HuH-7.5 (cell line): ENCODE results near the gene CCDC93.
"Not testable (repeated sequence)": the region's sequence is repeated elsewhere in the genome, so short reads cannot be mapped to it uniquely, and the experiment has no call there.

ENCODE experiments used
- DNase-seq: peaks from one replicate; pipeline ENCODE4 v3.0.0; 2011; ENCODE audit warnings: low spot score

Gene CCDC93

DNA sequence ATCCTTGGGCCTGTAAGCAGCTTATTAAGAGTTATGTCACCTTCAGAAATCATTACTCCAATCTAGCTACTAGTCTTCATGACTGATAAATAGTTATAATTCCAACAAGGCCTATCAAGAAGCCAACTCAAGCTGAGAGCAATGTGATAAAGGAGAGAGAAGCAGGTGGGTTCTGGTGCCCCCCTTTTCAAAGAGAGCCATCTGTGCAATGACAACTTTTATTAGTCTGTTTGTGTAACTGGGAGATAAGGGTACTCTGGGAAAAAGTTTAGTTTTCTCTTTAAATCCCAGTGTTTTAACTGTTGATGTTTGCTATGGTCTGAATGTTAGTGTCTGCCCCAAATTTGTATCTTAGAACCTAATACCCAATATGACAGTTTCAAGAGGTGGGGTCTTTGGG lies 60.6 kb downstream of the CCDC93 start:
- no peak for DNase-seq

DNA sequence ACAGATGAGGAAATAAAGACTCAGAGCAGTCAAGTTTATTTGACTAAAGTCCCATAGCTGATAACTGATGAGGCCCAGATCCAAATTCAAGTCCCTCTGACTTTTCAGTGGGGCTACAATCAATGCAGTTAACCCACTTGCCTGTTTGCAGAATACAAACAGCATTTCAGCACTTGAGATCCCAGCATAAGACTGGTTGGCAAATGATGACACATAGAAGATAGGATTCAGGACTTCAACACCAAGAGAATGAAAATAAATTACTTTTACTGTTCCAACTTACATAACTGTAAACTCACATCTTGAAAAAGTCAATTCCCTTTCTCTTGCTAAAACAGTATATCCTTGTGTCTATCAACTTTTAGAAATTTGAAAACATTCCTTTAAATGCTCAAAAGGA lies 61.2 kb downstream of the CCDC93 start:
- DNase-seq = no peak

DNA sequence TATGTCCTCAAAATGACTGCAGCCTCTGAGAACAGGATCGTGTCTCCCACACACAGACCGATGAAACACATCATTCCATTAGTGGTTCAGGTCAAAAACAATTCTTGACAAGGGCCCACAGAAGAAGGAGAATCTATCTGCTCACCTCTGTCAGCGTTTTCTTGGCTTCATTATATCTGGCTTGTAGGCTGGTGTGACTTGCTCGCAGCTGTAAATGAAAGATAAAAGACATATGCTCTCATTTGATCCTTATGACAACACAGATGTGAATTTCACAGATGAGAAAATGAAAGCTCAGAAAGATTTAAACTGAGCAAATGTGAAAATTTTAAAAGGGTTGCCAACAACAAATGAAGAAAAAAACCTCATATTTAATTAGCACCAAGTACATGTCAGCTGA lies 61.6 kb downstream of the CCDC93 start:
- no peak for DNase-seq

DNA sequence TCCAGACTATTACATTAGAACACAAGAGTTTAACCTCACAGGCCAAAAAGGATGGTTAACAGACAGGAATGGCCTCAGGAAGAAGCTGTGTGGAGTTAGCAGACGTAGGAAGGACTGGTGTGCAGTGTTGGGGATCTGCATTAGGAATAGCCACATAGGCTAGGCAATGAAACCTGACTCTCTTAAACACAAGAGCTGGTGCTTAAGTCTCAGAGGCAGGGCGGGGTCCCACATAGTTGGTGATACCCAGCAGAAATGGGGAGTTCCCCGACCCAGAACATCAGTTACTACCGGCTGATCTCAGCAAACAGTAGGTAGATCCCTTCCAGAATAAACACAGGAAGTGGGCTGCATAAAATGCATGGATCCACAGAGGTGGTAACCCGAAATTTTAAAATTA lies 64.1 kb downstream of the CCDC93 start:
- DNase-seq = no peak

DNA sequence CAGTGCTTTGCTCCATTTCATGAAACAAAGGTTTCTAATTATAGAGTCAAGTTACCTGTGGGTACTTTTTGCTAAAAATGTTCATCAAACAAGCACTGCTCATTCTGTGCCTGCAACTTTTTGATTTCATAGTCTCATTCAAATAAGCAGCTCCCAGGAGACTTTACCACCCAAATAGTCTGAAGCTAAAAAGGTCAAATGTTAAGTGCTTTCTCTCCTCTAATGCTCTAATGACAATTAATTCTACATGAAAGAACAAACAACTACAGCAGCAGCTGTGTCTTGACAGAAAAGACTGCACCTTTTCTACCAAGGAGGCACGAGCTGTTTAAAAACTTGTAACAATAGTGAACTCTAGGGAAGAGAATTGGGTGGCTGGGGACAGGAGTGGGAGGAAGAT lies 65.3 kb downstream of the CCDC93 start:
- no peak for DNase-seq

DNA sequence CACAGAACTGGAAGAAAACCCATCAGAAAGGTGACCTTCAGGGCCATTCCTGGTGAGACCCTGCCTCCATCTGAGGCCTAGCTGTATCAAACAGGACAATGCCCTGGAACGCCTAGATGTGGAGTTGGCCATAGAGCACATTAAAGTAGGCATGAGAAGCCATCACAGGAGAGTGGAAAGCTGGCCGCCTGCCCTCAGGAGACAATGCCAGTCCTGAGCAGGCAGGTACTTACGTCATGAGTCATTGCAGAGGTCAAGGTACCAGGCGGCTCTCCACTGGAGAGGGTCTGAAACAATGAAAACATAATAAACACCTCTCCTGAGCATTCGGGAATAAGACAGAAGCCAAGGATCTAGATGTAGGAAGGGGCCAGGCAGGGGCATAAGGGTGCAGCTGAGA lies 68.6 kb downstream of the CCDC93 start:
- DNase-seq = no peak

DNA sequence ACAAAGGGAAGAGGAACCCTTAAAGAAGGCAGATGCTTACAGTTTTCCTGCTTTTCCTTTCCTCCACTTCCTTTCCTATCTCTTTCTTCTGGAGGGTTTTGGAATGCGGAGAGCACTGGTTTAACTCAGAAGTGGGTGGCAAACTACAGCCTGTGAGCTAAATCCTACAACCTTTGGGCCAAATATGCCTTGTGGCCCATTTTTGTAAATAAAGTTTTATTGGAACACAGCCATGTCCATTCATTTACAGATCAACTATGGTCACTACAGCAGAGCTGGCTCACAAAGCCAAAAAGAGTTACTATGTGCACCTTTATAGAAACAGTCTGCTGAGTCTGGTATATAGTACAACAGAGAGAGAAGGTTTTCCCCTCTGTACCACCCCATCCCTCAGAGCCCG lies 69.1 kb downstream of the CCDC93 start:
- DNase-seq = no peak

DNA sequence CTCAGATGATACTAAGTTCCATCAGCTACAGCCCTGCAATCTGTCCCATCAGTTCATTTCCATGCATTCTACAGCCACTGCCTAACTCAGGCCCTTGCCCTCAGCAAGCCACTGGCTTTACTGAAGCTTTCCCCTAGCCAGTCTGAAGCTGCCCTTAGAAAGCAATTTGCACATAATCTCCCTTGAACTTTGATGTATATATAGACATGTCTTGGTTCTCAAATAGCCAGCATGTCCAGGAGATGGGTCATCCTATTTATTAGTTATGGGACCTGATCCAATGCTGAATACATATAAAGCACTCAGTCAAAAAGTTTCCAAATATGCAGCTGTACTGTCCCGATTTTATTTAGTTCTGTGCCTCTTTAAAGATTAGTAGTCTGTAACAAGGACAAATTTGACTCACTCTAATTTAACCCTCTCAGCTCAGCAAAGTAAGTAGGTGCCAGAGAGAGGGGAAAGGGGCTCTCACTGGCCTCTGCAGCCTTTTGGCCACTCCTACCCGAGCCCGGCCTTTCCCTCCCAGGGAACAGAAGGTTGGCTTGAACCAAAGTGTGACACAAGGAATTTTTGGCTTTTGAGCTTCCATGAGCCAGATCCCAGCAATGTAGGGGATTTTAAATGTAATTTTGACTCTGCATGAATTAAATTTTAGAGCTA lies 70.7 kb downstream of the CCDC93 start:
- DNase-seq = no peak

DNA sequence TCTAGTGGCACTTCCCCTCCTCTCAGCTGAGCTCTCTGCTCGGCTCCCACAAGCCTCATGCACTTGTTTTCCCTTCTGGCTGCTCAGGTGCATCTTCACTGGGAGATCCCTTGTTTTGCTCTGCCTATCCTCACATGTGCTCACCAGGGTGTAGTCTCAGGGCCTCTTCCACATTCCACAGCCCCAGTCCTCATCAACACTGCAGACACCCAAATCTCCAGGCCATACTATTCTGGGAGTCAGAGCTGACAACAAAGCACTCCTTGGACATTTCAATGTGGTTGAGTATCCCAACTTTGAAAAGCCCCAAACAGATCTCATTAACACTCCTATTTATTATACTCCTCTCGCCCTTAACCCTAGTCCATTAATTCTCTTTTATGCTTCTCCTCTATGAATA lies 71.3 kb downstream of the CCDC93 start:
- DNase-seq = no peak

DNA sequence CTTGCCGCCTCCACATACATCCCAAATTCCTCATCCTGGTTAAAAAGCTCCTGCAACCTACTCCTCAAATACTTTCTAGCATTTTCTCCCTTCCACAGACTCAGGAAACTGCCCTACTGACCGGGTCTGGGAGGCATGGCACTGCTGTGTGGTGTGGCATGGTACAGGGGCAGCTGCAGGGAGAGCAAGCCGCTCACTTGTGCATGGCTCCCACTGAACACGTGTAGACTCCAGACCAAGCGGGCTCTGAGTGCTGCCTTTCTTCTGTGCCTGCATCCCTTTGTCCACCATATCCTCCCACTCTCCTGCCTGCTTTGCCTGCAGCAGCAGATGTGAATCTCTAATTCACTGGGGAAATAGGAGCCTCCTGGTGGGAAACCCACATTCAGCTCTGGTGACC lies 72.2 kb downstream of the CCDC93 start:
- DNase-seq = no peak

DNA sequence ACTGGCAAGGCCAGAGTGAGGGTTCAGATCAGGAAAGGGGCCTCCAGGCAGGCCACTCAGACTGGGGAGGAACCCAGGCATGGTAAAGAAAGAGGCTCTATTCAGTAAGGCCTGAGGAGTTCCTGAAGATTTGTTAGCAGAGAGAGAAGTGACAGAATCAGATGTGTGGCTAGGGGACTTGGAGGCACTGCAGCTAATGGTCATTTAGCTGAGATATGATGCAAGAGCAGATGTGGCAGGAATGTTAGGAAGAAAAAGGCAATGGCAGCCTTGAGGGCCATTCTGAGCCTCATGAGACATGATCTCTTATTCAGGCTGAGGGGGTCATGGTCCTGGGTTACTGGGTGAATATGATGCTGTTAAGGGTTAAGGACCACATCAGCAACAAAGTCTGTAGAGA lies 73.4 kb downstream of the CCDC93 start:
- DNase-seq = no peak

DNA sequence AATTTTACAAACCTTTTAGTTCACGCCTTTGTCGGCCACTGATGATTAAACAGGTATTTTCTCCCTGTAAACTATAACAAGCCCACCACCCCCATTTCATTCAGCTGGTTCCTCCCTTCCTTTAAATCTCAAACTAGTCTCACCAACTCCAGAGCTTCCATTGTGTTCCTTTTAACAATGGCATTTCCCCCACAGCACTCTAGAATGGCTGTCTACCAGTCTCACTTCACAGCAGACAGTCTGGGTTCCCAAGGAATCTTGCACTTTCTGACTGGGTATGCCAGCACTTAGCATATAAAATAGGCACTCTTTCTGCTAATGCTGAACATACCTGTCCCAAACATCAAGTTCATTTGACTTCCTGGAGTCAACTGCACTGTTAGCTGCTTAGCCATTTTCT lies 75.3 kb downstream of the CCDC93 start:
- no peak for DNase-seq

DNA sequence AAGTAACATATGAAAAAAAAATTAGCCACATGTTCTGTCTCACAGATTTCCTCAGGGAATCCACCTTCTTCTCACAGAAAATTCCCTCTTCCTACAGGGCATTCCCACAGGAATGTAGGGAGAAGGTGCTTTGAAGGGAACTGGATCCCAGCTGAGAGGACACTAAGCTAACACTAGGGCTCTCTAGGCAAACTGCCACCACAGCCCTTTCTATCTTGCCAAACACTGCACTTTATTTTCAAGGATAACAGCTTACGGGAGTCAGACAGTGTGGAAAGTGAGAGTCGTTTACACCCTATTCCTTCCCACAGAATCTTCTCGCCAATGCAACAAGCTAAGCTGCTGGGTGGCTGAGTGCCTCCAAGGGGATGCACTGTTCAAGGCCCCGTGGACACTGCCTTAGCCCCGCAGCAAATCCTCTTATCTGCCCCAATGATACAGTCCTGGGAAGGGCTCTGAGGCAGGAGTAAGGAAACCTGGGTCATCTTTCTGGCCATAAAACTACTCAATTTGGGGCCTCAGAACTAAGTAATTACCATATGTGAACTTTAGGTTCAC lies 76.9 kb downstream of the CCDC93 start:
- no peak for DNase-seq

DNA sequence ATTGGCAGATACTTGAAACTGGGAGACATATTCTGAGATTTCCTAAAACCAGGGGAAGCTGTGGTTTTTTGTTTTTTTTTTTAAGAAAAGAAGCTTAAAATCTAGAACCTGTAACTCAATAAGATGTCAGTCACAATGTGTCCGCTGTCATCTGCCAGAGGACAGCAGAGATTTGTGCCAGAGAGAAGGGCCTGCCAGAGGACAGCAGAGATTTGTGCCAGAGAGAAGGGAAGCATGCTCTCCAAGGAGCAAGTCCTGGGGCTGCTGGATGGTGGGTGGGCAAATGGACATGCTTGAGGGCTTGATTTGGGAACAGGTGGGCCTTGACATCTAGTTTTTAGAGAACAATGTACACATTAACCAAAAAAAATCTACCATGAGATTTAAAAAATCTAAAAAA lies 77.9 kb downstream of the CCDC93 start:
- DNase-seq = no peak

DNA sequence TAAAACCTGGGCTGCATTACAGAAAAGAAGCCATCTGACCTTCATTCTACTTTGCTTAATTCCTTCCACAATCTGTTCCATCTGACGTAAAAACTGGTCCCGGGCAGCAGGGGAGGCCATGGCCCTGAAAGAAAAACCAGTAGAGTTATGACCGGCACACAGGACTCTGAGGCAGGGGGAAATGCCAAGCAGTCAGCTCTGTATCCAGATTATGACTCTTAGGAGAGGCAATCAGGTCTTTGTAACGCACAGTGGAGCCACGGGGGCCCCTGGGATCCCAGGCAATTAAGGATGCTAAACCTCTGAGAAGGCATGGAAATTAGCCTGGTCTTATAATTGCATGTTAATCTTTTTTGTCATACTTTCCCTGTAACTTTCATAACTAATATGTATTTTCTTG lies 78.4 kb downstream of the CCDC93 start:
- no peak for DNase-seq

DNA sequence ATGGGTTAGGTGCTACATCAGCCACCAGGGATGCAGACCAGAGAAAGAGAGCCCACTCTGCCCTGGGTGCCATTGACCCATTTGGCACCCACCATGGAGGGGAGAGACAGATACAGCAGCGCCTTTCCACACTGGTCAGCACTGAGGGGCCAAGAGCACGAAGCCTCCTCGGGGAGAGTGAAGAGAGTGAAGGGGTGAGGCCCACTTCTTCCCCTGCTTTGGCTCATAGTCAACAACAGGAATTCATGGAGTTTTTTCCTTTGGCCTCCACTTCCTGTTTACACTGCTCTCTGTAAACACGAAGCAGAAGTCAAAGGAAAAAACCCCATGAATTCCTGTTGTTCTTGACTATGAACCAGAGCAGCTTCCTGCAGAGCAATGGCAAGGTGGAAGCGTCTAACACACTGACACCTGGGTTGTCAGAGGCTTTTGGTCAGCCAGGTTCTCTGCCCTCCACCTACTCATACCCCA lies 80.0 kb downstream of the CCDC93 start:
- DNase-seq = no peak

DNA sequence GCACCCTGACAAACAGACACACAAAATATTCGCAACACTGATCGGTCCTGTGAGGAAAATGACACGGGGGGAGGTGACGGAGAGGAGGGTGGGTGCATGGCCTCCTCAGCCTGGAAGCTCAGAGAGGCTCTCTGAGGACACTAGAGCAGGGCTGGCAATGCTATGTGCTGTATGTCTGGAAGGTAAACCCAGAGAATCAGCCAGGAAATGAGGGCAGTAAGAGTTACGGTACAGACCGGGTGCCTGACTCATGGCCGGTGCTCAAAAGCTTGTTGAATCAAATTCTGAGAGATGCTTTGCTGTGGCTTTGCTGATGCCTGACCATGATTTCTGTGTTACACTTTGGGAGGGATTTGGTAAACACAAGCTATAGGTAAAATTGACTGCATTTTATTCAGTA lies 81.9 kb downstream of the CCDC93 start:
- DNase-seq = no peak

DNA sequence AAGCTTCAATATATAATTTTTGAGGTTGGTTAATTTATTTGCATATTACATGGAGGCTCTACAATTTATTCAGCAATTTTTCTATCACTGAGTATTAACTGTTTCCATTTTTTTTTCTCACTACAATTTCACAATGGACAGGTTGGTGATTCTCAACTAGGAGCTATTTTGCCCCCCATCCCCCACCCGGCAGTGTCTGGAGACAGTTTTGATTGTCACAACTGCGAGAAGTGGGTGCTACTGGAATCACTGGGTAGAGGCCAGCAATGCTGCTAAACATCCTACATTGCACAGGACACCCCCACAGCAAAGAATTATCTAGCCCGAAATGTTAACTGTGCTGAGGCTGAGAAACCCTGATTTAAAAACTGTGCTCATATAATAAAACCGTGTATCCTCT lies 82.6 kb downstream of the CCDC93 start:
- no peak for DNase-seq

DNA sequence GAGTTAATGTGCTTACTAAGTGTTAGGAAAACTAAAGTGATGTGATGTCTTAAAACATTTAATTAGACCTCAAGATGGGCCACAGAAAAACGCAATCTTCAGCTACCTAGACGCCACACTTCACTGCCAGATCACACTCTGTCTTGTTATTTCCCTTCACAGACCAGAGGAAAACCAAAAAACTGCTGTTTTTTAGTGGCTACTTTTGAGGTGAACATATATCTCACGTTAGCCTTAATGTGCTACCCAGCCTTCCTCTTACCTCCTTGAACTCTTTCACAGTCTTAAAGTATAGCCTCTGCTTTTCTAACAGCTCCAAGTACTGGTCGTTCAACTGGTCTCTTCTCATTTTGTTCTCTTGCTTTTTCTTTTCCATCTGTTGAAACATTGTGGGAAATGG lies 83.1 kb downstream of the CCDC93 start:
- DNase-seq = no peak

DNA sequence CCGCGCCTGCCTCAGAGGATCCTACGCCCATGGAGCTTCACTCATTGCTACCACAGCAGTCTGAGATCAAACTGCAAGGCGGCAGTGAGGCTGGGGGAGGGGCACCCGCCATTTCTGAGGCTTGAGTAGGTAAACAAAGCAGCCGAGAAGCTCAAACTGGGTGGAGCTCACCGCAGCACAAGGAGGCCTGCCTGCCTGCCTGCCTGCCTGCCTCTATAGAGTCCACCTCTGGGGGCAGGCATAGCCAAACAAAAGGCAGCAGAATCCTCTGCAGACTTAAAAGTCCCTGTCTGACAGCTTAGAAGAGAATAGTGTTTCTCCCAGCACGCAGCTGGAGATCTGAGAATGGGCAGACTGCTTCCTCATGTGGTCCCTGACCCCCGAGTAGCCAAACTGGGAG lies 90.4 kb downstream of the CCDC93 start:
- not testable (repeated sequence) for DNase-seq

DNA sequence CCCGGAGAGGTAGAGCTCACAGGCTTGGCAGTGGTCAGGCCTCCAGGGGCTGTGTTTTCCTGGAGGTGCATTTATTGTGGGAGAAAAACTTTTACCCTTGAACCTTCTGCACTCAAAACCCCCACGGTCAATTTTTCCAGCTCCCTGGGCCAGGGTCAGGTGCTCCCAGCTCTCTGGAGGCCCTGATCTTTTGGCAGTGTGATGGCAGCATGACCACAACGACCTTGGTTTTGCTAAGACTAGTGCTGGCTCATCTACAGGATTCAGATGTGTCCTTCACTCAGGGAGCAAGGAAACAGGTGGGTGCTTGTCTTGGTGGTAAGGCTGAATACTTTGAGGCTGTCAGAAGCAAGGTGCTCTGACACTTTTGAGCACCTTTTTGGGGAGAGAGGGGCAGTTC lies 92.3 kb downstream of the CCDC93 start:
- DNase-seq = no peak

DNA sequence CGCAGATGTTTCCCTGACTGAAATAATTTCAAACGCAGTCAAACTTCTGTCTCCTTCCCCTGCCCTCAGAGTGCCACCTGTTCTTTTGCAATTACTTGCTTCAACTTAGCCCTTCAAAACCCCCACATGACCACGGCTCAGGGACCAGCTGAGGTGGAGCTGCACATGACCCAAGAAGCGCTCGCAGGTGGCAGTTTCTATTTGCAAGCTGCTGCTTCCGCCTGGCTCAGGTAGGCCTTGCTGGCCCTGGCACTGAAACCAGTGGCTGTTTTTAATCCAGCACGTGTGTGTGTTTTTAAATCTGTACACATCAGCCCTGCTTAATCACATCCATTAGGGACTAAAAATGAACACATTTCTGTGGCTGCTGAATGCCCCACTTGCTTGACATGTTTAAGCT lies 95.3 kb downstream of the CCDC93 start:
- no peak for DNase-seq

DNA sequence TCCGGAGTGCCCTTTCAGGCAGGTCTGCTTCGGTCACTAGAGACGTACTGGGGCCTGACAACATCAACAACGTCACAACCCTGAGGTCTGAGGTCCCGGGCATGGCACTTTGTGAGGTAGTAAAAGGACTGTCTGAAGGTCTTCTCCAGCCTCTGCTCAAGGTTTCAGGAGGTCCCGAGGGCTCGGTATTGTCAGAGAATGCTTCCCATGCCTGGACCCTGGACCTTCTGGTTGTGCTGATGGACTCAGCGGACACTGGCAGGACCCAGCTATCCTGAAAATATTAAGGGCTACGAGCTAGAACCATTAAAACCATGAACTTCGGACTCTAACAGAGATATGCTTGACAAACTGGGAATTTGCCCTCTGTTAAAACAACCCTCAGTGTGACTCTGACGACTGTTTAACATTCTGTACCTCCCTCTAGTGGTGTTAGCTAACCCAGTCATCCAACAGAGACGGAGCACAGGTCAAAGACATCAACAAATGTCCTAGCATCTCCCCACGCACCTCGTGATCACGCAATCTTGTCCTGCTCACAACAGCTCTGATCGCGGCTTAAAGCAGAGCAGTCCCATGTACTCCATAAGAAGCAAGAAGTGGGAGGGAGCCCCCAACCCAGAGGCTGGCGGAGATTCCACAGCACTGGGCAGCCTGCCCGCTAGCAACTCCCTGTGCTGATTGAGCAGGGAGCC lies 96.5 kb downstream of the CCDC93 start:
- DNase-seq = peak; percentile 16

DNA sequence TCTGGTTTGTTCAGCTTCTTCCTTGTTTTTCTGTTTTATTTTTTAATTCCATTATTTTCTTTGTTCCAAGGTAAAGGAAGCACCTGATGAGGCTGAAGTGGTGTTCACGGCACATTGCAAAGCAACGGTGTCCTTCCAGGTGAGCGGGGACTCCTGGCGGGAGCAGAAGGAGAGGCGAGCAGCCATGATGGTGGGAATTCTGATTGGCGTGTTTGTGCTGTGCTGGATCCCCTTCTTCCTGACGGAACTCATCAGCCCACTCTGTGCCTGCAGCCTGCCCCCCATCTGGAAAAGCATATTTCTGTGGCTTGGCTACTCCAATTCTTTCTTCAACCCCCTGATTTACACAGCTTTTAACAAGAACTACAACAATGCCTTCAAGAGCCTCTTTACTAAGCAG lies 110.9 kb downstream of the CCDC93 start:
- DNase-seq = no peak
